HEK293T (cell line): ENCODE data around the gene ZNF518B.
A peak's percentile ranks its signal among the peaks of the same experiment; 100 is the strongest.
"Not testable (repeated sequence)": the region's sequence is repeated elsewhere in the genome, so short reads cannot be mapped to it uniquely, and the experiment has no call there.

ENCODE experiments used
- CTCF ChIA-PET: fragments of 350-600 bp; formaldehyde crosslinking; extraction: SDS; loops from one replicate; lab custom pipeline; 2021; ENCODE audit warnings: antibody characterized with exemption, inconsistent platforms; lab: Yijun Ruan, JAX
- POLR2A ChIA-PET: fragments of 350-600 bp; formaldehyde crosslinking; extraction: SDS; loops from one replicate; lab custom pipeline; 2020; ENCODE audit warnings: antibody characterized with exemption, inconsistent platforms; lab: Yijun Ruan, JAX
- DNase-seq: peaks from one replicate; pipeline ENCODE4 v3.0.0; 2012; ENCODE audit warnings: mixed read lengths; ENCODE audit errors: extremely low spot score
- ARNT ChIP-seq: fragments of 450-650 bp; IDR thresholded peaks from 2 replicates; pipeline ENCODE4 v1.6.1; 2017; ENCODE audit warnings: mild to moderate bottlenecking
- BHLHE40 ChIP-seq: fragments of 450-650 bp; IDR thresholded peaks from 2 replicates; pipeline ENCODE4 v1.6.1; 2016; ENCODE audit warnings: mild to moderate bottlenecking, moderate library complexity, borderline replicate concordance
- CTBP1 ChIP-seq: fragments of 450-650 bp; IDR thresholded peaks from 2 replicates; pipeline ENCODE4 v1.6.1; 2016; ENCODE audit warnings: borderline replicate concordance
- ELF4 ChIP-seq: fragments of 450-650 bp; IDR thresholded peaks from 2 replicates; pipeline ENCODE4 v1.6.1; 2017; ENCODE audit warnings: antibody characterized with exemption
- FOXA1 ChIP-seq: fragments of 450-650 bp; IDR thresholded peaks from 2 replicates; pipeline ENCODE4 v1.6.1; 2016; ENCODE audit warnings: mild to moderate bottlenecking
- FOXK2 ChIP-seq: fragments of 450-650 bp; IDR thresholded peaks from 2 replicates; pipeline ENCODE4 v1.6.1; 2016; ENCODE audit warnings: mild to moderate bottlenecking
- FOXM1 ChIP-seq: fragments of 450-650 bp; IDR thresholded peaks from 2 replicates; pipeline ENCODE4 v1.6.1; 2017; ENCODE audit warnings: mild to moderate bottlenecking, borderline replicate concordance
- HDGF ChIP-seq: fragments of 450-650 bp; IDR thresholded peaks from 2 replicates; pipeline ENCODE4 v1.6.1; 2017; ENCODE audit warnings: antibody characterized with exemption, borderline replicate concordance
- L3MBTL2 ChIP-seq: fragments of 450-650 bp; conservative IDR thresholded peaks from 2 replicates; pipeline ENCODE4 v1.6.1; 2016; ENCODE audit warnings: mild to moderate bottlenecking
- LEF1 ChIP-seq: fragments of 450-650 bp; IDR thresholded peaks from 2 replicates; pipeline ENCODE4 v1.6.1; 2017; ENCODE audit warnings: mild to moderate bottlenecking, borderline replicate concordance
- NFRKB ChIP-seq: fragments of 450-650 bp; IDR thresholded peaks from 2 replicates; pipeline ENCODE4 v1.6.1; 2016; ENCODE audit warnings: mild to moderate bottlenecking, moderate library complexity
- SP1 ChIP-seq: fragments of 450-650 bp; IDR thresholded peaks from 2 replicates; pipeline ENCODE4 v1.6.1; 2017
- SUZ12 ChIP-seq: fragments of 450-650 bp; IDR thresholded peaks from 2 replicates; pipeline ENCODE4 v1.6.1; 2016; ENCODE audit warnings: mild to moderate bottlenecking
- TARDBP ChIP-seq: fragments of 450-650 bp; IDR thresholded peaks from 2 replicates; pipeline ENCODE4 v1.6.1; 2016
- ZNF384 ChIP-seq: fragments of 450-650 bp; IDR thresholded peaks from 2 replicates; pipeline ENCODE4 v1.6.1; 2016
- TF ChIP-seq, protein P1 (sequence below): fragments of 450-650 bp; IDR thresholded peaks from 2 replicates; pipeline ENCODE4 v1.6.1; 2016

The ZNF518B gene

GRCh38 chr4:10437735-10438134 is 19.5 kb downstream of the ZNF518B start:
- no peak for DNase-seq
- TF ChIP-seq TARDBP (no peak), SUZ12 (no peak), BHLHE40 (no peak), FOXM1 (no peak), ELF4 (no peak), SP1 (no peak), ARNT (no peak), L3MBTL2 (no peak)
- TF ChIP-seq, protein P1, sequence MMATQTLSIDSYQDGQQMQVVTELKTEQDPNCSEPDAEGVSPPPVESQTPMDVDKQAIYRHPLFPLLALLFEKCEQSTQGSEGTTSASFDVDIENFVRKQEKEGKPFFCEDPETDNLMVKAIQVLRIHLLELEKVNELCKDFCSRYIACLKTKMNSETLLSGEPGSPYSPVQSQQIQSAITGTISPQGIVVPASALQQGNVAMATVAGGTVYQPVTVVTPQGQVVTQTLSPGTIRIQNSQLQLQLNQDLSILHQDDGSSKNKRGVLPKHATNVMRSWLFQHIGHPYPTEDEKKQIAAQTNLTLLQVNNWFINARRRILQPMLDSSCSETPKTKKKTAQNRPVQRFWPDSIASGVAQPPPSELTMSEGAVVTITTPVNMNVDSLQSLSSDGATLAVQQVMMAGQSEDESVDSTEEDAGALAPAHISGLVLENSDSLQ, result no peak
- ChIA-PET CTCF (no interaction called here), POLR2A (no interaction called here)

DNA sequence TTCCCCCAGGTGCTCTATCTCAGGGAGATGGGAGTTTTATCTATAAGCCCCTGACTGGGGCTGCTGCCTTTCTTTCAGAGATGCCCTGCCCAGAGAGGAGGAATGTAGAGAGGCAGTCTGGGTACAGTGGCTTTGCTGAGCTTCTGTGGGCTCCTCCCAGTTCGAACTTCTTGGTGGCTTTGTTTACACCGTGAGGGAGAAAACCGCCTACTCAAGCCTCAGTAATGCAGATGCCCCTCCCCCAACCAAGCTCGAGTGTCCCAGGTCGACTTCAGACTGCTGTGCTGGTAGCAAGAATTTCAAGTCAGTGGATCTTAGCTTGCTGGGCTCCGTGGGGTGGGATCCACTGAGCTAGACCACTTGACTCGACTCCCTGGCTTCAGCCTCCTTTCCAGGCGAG is 29.5 kb downstream of the ZNF518B start:
- POLR2A ChIA-PET, CTCF ChIA-PET, DNase-seq: not testable (repeated sequence)

GRCh38 chr4:10421344-10422055 is 35.7 kb downstream of the ZNF518B start:
- TF ChIP-seq FOXK2, result no peak
- TF ChIP-seq LEF1, result no peak
- TF ChIP-seq, protein P1, result no peak
- no peak for DNase-seq
- POLR2A ChIA-PET, result no interaction called here
- CTCF ChIA-PET, result no interaction called here

DNA sequence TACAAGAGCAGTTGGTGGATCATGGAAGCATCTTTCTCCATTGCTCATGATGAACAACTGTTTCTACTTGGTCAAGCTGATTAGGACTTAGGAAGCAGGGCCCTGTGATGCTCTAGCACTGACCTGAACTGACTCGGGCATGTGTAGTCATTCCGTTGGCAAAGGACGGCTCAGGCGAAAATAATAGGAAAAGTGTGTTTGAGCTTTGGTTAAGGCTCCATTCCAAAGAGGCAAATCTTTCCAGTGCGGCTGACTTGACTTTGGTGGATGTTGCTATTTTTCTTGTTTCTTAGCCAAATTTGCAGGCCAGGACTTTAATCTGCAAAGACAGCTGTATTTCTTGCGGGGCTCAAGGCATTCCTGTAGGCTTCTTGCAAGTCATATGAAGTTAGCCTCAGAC is 39.5 kb downstream of the ZNF518B start:
- TF ChIP-seq TARDBP, result no peak
- CTCF ChIA-PET, result no interaction called here
- peak; percentile 0 for DNase-seq
- POLR2A ChIA-PET, result no interaction called here

GRCh38 chr4:10416441-10416840 is 40.8 kb downstream of the ZNF518B start:
- ChIA-PET CTCF (interaction anchor here (0.6 kb wide), 1 partner anchor 95 kb away, joined by 3 read pairs; no protein-coding TSS in a partner anchor), POLR2A (no interaction called here)
- TF ChIP-seq L3MBTL2, result no peak
- TF ChIP-seq ARNT, result no peak
- no peak for TF ChIP-seq CTBP1
- no peak for TF ChIP-seq ELF4
- TF ChIP-seq SUZ12, result no peak
- no peak for TF ChIP-seq ZNF384
- no peak for TF ChIP-seq TARDBP
- TF ChIP-seq SP1, result no peak
- TF ChIP-seq FOXK2, result no peak
- no peak for DNase-seq

- CTCF ChIA-PET, result no interaction called here
- TF ChIP-seq HDGF, result no peak
- TF ChIP-seq NFRKB, result no peak
- no peak for TF ChIP-seq ZNF384
- no peak for TF ChIP-seq TARDBP
- TF ChIP-seq FOXK2, result no peak
- no peak for DNase-seq
- POLR2A ChIA-PET, result no interaction called here
Measured at GRCh38 chr4:10413177-10413576, 44.0 kb downstream of the ZNF518B start.

GRCh38 chr4:10405672-10406071 is 51.6 kb downstream of the ZNF518B start:
- no peak for DNase-seq
- POLR2A ChIA-PET, result no interaction called here
- CTCF ChIA-PET, result interaction anchor here (0.8 to 2.7 kb wide), 2 partner anchors 240 to 248 kb away, joined by 3 to 7 read pairs; no protein-coding TSS in a partner anchor
- TF ChIP-seq HDGF (no peak), FOXM1 (no peak), ARNT (no peak), L3MBTL2 (no peak), SP1 (no peak), LEF1 (no peak), NFRKB (no peak), BHLHE40 (no peak), ELF4 (no peak), FOXA1 (no peak), TARDBP (no peak), CTBP1 (no peak), ZNF384 (no peak), SUZ12 (no peak), FOXK2 (no peak)
- TF ChIP-seq, protein P1, result no peak
